Measurements from ENCODE around the gene CACNA1C. TPM values are rescaled to one million over a fixed set of nuclear protein-coding genes. Genes with fewer than 3 reads are reported as not detected.

CACNA1C gene
- total RNA-seq, 4 donors from 2014 or later, result 2.9 to 5.3 (median 4.3) TPM

DNA sequence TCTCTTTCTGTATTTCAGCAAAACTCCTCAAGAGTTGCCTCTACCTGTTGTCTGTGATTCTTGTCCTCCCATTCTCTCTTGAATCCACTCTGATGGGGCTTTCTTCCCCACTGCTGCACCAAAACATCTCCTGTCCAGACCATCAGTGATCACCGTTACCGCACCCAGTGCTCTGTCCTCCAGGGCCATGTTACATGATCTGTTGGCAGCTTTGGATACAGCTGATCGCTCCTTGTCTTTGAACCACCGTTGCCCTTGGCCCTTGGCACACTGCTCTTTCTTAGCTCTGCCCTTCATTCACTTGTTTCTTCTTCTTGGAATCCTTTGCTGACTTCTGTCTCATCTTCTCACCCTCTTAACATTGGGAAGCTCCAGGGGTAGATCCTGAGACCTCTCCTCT is 408.3 kb downstream of the CACNA1C start:
- TF ChIP-seq, protein P1, sequence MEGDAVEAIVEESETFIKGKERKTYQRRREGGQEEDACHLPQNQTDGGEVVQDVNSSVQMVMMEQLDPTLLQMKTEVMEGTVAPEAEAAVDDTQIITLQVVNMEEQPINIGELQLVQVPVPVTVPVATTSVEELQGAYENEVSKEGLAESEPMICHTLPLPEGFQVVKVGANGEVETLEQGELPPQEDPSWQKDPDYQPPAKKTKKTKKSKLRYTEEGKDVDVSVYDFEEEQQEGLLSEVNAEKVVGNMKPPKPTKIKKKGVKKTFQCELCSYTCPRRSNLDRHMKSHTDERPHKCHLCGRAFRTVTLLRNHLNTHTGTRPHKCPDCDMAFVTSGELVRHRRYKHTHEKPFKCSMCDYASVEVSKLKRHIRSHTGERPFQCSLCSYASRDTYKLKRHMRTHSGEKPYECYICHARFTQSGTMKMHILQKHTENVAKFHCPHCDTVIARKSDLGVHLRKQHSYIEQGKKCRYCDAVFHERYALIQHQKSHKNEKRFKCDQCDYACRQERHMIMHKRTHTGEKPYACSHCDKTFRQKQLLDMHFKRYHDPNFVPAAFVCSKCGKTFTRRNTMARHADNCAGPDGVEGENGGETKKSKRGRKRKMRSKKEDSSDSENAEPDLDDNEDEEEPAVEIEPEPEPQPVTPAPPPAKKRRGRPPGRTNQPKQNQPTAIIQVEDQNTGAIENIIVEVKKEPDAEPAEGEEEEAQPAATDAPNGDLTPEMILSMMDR (IDR thresholded peaks at IDR 0.05; ENCODE audit: low read depth), result no peak

DNA sequence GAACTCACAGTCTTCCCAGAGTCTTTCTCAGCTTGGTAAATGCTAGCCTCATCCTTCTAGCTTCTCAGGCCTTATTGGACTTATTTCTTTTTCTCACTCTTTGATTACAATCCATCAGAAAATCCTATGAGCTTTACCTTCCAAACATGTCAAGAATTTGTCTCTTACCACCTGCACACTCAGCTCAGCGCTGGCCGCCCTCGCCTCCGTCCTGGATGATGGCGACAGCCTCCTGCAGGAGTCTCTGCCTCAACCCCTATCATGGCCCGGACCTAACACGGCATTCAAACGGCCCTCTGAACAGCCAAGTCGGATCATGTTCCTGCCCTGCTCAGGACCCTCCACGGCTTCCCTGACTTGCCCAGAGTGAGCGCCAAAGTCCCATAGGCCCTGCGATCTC is 408.9 kb downstream of the CACNA1C start:
- TF ChIP-seq, protein P1 (IDR thresholded peaks at IDR 0.05; ENCODE audit: low read depth), result no peak

DNA sequence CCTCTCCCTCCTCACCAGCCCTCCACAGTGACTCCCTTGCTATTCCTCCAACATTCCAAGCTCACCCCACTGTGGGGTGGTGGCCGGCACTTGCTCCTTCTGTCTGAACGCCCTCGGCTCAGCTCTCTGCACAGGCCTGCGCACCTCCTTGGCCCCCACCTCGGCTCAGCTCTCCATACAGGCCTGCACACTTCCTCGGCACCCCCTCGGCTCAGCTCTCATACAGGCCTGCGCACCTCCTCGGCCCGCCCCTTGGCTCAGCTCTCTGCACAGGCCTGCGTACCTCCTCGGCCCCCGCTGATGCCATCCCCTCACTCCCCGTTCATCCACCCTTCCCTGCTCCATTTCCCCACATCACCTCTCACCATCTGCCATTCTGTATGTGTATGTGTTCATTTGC is 409.3 kb downstream of the CACNA1C start:
- TF ChIP-seq, protein P1 (IDR thresholded peaks at IDR 0.05; ENCODE audit: low read depth), result no peak

DNA sequence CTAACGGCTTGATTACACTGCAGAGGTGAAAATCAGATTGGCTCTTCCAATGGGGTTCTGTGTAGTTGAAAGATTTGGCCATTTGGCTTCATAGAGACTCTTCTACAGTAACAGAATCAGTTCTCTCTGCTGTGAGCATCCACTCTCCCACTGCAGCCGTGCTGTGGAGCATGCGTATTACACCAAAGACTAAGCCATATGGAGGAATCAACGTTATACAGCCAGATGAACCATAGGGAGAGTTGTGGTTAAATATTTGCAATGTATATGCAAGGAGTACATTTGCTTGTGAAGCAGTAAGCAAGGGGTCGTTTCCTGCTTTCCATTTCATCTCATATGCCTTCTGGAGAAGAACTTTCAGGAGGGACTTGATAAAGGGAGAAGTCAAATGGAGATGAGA is 410.9 kb downstream of the CACNA1C start:
- TF ChIP-seq, protein P1 (IDR thresholded peaks at IDR 0.05; ENCODE audit: low read depth), result no peak

DNA sequence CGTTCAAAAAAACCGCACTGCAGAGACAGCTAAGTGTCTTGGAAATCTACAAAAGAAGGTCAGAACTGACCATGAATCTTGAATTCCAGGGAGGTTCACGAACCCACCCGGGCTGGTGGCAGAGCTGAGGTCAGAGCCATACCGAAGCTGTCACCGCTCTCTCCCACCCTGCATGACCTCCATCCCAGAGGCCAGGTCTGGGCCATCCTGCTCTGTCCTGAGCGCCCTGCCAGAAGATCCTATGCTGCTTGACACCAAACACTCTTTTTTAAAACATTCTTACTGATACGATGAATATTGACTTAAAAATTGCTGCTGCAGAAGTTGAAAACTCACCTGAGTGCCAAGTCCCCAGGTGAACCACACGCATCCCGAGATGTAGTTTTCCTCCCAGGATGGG is 412.9 kb downstream of the CACNA1C start:
- TF ChIP-seq, protein P1 (IDR thresholded peaks at IDR 0.05; ENCODE audit: low read depth), result no peak

DNA sequence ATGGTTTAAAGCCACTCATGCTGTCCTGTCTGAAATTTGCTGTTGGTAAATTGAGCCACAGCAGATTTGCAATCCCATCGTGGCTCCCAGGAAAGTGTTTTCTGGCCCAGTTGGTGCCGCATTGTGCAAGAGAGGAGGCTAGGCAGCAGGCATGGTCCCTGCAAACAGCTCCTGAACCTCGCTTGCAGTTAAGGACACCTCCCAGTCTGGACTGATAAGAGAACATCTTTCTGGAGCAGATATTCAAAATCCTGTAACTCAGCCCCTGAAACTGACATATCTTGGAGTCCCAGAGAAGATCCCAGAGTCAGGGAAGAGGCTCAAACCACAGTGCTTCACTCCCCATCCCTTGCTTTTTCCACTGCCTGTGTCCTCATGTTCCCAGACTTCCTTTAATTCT is 413.4 kb downstream of the CACNA1C start:
- TF ChIP-seq, protein P1 (IDR thresholded peaks at IDR 0.05; ENCODE audit: low read depth), result no peak

DNA sequence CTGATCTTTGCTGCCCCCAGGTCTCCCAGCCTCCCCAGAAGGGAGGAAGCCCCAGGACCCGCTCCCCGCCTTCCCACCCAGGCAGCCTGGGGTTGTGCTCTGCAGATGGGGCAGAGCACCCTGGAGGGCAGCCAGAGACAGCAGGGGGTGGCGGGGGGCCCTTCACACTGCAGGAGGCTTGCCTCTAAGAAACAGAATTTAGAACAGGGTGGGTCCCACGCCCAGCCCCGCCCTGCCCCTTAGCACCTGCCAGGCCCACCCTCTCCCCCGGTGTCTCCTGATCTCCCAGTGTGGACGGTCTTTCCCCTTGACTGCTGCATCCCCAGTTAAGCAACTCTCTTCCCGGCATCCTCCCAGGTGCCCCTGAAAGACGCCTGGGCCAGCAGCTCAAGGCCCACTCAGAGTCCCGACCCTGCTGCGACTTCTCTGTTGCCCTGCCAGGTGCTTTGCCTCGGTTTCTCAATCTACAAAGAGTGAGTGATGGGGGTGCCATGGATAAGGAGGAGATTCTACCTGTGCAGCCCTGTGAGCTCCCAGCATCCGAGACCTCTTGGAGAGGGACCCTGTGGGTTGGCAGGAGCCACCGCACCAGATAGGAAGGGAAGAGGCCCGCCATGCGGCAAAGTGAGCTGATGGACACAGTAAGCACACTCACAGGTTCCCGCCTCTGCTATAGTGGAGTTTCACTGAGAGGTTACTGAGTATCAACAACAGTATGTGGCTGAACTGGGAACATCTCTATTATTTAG is 414.8 kb downstream of the CACNA1C start:
- TF ChIP-seq, protein P1 (IDR thresholded peaks at IDR 0.05; ENCODE audit: low read depth), result no peak
